NCI-H510A (cell line): ENCODE results near the gene BRF1.

ENCODE experiments used
- DNase-seq: peaks from one replicate; lab custom pipeline; 2025; lab: John Stamatoyannopoulos, UW

Gene BRF1

DNA sequence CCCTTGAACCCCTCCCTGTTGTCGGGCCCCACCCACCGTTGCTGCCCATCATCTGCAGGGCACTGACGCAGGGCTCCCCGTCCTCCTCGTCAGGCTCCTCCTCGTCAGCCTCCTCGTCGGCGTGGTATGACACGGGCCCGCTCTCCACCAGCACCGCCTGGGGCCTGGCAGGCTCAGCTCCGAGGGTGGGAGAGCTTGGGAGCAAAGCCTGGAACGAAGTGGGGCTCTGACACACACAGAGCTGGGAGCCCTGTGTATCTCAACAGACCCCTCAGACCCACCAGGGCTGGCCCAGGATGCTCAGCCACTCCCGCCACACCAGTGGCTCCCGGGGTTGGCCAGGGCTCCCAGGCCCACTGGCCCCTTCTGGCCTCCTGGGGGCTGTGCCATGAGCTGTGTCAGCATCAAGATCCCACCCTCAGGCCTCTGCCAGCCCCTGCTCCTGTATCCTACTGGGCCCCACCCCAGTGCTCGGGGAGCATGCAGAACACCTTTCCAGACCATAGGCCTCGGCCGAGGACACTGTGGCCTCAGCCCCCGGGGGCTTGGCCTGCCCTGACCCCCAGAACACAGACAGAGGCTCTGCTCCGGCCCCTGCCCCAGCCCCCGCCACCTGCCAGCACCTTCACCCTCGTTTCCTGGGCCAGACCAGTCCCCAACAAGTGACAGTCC lies 89.6 kb downstream of the BRF1 start:
- no peak for DNase-seq

- no peak for DNase-seq
These were observed 90.4 kb downstream of the BRF1 start for GRCh38 chr14:105210266-105211025.

DNA sequence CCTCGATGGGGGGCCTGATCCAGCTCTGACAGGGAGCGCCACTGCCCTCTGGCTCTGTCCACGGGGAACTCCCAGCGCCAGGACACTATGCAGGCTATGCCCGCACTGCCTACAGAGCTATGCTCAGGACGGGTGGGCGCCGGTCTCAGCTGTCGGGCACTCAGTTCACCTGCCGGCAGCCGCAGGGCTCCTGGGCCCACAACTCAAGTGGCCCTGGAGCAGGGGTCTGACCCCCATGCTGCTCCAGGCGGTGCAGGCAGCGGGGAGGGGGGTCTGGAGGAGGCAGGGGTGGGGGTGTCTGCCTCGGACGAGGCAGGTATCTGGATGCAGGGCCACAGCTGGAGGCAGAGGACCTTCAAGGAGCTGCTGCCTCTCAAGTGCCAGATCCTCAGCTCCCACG lies 91.2 kb downstream of the BRF1 start:
- DNase-seq: no peak

DNA sequence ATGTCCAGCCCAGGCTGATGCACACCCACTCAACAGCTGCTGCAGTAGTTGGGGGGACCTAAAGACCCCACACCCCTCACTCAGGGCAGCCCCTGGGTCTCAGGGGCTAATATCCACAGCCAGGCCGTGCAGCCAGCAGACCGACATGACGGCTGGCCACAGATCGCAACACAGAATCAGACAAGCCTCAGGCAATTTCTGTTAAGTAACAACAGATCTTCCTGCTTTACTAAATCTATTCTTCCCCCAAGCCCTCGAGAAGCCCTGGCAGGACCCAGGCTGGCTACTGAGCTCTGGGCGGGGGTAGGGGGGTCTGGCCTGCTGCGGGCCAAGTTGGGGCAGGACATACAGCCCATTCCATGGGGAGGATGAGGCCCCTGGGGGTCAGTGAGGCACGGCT lies 91.7 kb downstream of the BRF1 start:
- no peak for DNase-seq

DNA sequence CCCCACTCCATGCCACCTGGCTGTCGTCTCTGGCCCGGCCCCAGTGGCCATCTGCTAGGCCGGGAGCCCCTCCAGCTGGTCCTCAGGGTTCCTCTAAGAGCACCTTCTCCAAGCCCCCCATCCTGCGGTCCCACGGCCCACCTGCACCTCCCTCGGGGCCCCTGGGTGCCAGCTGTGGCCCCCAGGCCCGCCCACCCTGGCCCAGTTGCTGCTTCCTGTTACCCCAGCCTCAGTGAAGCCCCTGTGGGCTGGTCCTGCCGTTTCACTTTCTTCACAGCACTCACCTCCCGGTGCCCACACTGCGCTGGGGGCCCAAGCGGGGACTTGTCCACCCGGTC lies 92.1 kb downstream of the BRF1 start:
- DNase-seq: no peak

DNA sequence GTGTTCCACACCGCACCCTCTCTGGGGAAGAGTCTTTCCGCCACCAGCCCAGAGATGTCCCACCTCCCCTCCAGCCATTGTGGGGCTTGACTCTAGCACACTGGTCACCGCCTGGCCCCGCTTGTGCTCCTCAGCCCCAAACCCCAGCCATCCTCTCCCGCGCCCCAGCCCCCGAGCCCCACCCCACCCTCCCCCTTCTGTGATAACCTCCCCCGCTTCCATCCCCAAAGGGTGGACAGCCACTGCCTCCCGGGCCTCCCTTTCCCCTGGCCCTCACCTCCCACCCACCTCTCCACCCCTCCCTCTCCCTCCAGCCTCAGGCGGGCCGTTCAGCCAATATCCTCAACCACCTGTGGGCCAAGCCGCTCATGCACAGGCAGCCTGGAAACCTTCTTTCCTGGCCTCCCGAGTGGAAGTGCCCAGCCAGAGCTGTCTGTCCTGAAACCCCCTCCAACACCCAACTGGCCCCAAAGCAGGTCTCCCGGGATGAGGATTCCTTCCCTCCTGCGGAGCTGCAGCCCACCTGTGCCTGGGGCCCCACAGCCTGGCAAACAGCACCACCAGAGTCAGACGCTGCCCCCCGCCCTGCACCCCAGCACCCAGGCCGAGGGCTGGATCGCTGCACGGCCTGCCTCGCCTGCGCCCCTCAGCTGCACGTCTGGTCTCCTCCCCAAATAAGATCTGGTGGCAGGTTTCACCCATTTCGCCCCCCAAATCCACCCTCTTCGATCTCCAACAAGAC lies 92.6 kb downstream of the BRF1 start:
- no peak for DNase-seq

DNA sequence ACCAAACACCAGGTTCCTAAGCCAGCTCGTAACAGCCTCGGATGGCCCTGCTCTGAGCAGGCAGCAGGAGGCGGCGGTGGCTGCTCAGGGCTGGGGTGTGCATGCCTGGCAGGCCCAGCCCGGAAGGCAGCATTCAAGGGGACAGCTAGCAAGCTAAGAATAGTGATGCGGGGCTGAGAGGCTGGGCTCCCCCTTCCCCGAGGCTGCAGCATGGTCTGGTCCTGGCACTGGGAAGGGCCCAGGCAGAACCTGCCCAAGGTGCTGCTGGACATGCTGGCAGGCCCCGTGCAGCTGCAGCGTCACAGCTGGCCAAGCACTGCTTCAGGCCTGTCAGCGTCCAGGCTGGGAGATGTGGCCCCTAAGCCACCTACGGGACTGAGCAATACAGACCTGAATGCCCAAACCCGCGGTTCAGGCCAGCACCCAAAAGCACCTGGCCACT lies 93.3 kb downstream of the BRF1 start:
- no peak for DNase-seq

GRCh38 chr14:105206873-105207272 lies 93.9 kb downstream of the BRF1 start:
- no peak for DNase-seq

- DNase-seq: no peak
These were observed 95.1 kb downstream of the BRF1 start for GRCh38 chr14:105205673-105206208.

DNA sequence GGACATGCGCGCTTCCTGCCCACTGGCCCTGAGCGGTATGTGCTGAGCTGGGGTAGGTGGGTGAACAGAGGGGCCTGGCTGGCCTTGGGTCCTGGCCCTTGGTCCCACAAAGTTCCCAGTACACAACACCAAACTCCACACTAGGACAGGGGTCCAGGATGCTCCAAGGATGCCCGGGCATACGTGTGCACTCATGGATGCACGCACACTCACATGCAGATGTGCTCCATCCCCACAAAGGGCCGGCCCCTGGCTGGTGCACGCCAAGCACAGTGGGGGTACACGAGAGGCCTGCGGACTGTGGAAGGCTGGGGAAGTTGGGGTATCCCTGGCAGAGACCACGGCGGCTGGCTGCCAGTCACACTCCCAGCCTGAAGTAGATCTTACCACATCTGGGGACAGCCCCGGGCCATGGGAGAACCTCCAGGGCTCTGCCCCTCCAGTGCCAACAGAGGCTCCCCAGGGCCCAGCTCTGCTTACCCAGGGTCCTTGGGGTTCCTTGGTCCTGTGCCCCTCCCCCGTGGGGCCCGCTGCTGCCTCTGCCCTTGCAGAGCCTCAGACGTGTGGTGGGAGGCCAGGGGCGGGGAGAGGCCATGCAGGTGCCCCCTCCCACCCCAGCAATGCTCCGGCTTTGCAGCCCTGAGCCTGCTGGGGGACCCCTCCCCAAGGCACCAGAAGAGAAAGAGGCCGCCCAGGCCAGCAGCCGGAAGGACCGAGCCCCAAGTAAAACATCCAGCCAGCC lies 95.7 kb downstream of the BRF1 start:
- no peak for DNase-seq

DNA sequence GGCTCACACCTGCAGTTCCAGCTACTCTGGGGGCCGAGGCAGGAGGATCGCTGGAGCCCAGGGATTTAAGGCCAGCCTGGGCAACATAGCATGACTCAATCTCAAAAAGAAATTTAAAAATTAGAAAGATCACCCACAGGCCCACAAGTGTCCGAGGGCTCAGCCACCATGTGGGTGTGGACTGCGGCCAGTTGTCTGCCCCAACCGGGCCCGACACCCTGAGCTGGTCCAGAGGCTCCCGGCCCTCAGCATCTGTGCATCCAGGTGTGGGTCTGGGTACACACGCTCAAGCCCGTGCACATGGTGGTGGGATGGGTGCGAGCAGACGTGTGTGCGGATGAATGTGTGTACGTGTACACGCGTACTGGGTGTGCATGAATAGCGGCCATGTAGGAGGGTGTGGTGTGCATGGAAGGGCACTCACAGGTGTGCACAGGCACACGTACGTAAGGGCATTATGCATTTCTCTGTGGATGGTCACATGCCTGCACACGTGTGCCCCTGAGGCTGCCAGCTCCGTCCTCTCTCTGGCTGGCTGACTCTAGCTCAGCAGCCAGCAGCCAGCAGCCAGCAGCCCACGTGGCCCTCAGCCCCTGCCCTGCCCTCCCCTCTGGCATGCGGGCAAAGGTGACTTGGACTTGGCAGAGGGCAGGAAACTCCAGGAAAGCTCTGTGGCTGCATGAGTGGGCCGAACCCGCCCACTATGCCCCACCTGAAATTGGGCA lies 96.4 kb downstream of the BRF1 start:
- no peak for DNase-seq

DNA sequence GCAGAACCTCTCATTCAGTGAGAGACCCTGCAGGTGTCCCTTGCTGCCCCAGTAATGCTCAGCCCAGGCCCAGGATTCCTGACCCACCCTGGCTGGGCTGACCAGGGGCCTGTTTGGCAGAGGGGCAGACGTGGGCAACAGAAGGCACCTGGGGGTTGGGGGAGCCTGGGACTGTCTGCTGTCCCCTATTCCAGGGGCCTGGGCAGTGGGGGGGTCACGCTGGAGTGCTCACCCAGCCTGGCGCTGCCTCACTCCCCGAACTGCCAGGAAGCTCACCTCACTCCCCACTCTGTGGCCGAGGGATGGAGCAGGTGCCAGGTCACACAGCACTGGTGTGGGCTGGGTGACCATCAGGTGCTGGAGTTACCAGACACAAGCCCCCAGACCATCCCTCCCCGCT lies 97.1 kb downstream of the BRF1 start:
- DNase-seq: no peak

- no peak for DNase-seq
These were observed 97.7 kb downstream of the BRF1 start for GRCh38 chr14:105203057-105203531.

DNA sequence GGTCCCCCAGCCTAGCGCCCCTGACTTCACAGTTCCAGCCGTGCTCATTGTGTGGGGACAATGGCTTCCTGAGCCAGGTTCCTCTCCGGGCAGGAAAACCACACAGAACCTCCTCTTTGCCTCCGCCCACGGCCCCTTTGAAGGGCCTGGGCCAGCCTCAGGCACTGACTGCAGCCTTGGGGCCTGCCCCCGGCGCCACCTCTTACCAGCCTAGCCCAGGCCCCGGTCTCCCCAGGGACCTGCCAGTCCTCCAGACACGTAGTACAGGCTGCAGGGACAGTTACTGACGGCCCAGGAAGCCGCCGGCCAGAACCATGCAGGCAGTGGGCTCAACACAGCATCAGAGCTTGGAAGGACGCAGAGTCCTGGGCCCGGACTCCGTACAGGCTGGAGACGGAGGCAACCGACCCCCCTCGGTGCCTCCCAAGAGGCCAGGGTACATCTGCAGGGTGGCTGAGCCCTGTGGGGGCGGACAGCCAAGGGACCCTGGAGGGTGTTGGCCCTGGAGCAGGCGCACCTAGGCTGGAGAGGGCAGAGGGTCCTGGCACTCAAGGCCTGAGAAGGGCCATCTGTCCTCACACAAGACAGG lies 98.8 kb downstream of the BRF1 start:
- no peak for DNase-seq

DNA sequence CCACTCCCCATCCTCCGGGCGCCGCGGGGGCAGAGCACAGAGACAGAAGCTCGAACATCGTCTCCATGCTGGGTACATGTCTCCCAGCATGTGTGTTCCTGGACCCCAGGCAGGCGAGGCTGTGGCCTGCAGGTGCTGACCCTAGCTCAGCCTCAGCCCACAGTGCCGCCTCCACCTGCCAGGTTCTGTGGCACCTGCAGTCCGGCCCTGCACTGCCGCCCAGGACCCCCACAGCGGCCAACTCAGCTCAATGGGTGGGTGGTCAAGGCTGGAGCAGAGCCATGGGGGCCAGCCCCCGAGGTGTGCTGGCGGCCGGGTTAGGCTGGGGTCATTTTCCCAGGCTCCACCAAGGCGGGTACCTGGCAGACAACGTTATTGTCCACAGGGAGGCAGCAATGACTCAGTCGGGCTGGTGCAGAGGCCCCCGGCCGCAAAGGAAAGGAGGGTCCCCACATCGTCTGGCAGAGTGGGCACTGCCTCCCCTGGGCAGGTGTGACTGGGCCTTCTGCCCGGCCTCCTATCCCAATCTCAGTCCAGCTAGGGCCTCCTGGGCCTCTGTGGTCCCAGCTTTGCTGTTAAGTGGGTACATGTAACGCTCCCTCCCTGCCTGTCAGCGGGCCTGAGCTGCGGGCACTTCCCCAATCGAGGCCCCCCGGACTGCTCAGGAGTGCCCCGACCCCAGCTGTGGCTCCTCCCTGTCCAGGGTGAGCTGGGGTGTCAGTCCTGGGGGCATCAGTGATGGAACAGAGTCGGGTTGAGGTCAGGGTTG lies 99.5 kb downstream of the BRF1 start:
- no peak for DNase-seq

DNA sequence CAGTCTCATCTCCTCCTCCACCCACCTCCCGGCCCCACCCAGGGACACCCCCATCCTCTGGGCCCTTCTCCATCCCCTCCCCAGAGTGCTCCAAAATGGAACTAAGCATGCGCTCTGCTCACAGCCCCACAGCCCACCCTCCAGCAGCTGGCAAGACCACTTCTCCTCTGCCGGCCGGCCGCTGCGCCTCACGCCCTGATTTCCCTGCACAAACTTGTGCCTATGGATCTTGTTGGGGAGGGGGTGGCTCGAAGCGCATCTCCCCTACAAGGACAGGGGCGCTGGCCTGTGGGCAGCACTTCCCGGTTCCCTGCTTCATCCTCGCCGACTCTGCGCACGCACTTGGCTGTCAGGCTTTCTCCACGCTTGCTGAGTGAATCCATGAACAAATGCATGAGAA lies 100.2 kb downstream of the BRF1 start:
- DNase-seq: no peak

- no peak for DNase-seq
These were observed 100.7 kb downstream of the BRF1 start for GRCh38 chr14:105200074-105200473.

GRCh38 chr14:105199093-105199492 lies 101.7 kb downstream of the BRF1 start:
- no peak for DNase-seq

DNA sequence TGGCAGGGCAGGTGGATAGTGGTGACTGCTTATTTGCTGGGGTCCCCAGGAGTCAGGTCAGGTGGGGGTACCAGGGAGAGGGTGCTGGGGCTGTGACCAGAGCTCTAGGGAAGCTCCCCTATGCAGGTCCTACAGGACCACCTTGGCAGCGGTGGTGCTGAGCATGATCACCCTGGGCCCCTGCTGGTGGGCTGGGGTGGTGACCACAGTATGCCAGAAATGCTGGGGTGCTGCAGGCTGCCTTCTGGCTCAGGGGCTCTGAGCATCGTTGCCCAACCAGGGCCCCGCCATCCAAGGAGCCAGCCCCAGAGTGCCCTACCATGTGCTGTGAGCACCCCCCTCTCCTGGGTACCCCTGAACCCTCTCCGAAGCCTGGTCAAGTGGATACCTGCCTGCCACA lies 102.2 kb downstream of the BRF1 start:
- DNase-seq: no peak

DNA sequence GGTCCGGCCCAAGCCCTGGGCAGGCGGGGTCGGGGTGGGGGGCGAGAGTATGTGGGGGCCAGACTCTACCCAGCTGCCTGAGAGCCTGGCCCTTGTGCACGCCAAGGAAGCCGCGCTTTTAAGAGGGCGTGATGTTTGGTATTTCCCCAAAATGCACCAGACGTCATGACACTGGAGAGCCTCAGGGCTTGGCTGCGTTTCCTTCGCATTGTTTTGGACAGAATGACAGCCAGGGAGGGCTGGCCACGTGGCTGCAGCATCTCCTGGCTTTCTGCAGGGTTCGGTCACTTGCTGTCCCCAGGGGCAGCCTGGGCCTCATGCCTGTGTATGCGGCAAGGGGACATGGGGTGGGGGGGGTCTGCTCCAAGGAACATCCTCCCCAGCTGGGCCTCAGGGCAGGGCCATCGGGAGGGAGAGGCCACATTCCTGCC lies 103.6 kb downstream of the BRF1 start:
- DNase-seq: no peak
